ENCODE data around the gene ARL8B. TPM values are rescaled to one million over a fixed set of nuclear protein-coding genes. Genes with fewer than 3 reads are reported as not detected.

Gene ARL8B
- total and polyA plus RNA-seq, 2 donors (not counting 1 experiment from before 2014, with no cell fraction given) = 14.5 to 67.3 TPM

DNA sequence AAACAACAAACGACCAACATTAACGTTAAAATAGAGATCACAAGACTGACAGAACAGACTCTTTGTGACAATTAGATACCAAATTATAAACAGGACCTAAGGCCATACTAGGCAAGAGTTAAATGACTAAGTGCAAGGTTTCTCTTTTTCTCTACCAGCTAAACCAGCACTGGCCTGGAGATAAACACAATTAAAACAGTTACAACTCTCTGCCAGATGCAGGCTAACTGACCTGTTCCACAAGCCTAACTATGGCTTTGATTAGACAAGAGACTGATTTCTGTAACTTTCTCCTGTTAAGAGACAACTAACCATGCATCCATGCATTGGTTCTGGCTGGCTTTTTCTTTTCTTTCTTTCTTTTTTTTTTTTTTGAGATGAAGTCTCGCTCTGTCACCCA lies 1.6 kb upstream of the ARL8B start:
- H4K20me1 ChIP-seq (ENCODE audit: control insufficient read depth, insufficient read depth, low read length, poor library complexity, severe bottlenecking) = peaks cover 28% of the 10 kb centered on the region
- no peak for TF ChIP-seq EZH2 (IDR thresholded peaks at IDR 0.05; ENCODE audit: borderline replicate concordance, insufficient read depth, low read depth, low read length, poor library complexity, severe bottlenecking)
- TF ChIP-seq, protein P1, sequence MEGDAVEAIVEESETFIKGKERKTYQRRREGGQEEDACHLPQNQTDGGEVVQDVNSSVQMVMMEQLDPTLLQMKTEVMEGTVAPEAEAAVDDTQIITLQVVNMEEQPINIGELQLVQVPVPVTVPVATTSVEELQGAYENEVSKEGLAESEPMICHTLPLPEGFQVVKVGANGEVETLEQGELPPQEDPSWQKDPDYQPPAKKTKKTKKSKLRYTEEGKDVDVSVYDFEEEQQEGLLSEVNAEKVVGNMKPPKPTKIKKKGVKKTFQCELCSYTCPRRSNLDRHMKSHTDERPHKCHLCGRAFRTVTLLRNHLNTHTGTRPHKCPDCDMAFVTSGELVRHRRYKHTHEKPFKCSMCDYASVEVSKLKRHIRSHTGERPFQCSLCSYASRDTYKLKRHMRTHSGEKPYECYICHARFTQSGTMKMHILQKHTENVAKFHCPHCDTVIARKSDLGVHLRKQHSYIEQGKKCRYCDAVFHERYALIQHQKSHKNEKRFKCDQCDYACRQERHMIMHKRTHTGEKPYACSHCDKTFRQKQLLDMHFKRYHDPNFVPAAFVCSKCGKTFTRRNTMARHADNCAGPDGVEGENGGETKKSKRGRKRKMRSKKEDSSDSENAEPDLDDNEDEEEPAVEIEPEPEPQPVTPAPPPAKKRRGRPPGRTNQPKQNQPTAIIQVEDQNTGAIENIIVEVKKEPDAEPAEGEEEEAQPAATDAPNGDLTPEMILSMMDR (IDR thresholded peaks at IDR 0.05) = no peak
- CTCF ChIA-PET = interaction anchor here (1.0 kb wide), 1 partner anchor 409 kb away, joined by 5 read pairs; no protein-coding TSS in a partner anchor
- no peak overlapping the region for H3K4me3 ChIP-seq (ENCODE audit: control extremely low read depth in 1 of 5, extremely low read depth in 1 of 5, insufficient read depth in 1 of 5, low read depth in 2 of 5, low read length in 4 of 5)
- peaks cover 24% of the 10 kb centered on the region for H3K4me1 Mint-ChIP-seq
- no peaks in the 10 kb centered on the region for H3K9me3 ChIP-seq (ENCODE audit: control extremely low read depth in 1 of 3, control insufficient read depth in 2 of 3, insufficient read depth in 1 of 3, low read length in 2 of 3)
- H3K27ac Mint-ChIP-seq = no peak overlapping the region
- H3K9ac ChIP-seq (ENCODE audit: low read length) = no peak overlapping the region
- no peaks in the 10 kb centered on the region for H3K9me3 Mint-ChIP-seq (ENCODE audit: insufficient read depth)
- no peak overlapping the region for H2AFZ ChIP-seq (ENCODE audit: insufficient read depth, low read depth, low read length, poor library complexity, severe bottlenecking)
- WGBS (ENCODE audit: insufficient coverage) = 83% methylated on average over 1 of the region's 3 CpGs
- no peaks in the 10 kb centered on the region for H3K36me3 ChIP-seq (replicated peaks in 1 of 2; ENCODE audit: control extremely low read depth in 1 of 2, control insufficient read depth in 1 of 2, extremely low read depth in 1 of 2, insufficient read depth in 2 of 2, low read length in 1 of 2)
- peaks cover 25 to 29% of the 10 kb centered on the region in 2 donors for H3K4me1 ChIP-seq (ENCODE audit: control insufficient read depth in 2 of 2, insufficient read depth in 2 of 2, low read length in 2 of 2)
- intact Hi-C loops (cut with micrococcal nuclease) = loop anchor here (10.0 kb wide), 2 partner anchors 136 to 1134 kb away; no protein-coding TSS in a partner anchor
- POLR2A ChIA-PET = no interaction called here
- no peaks in the 10 kb centered on the region for H3K27me3 Mint-ChIP-seq
- H3K27ac ChIP-seq (ENCODE audit: low read length in 2 of 2) = no peak overlapping the region
- DNase-seq (no peak), ATAC-seq (ENCODE audit: low read depth) (no peak)
- H3K79me2 ChIP-seq (ENCODE audit: control insufficient read depth, insufficient read depth, low read length) = peaks cover 49% of the 10 kb centered on the region
- no peak overlapping the region for H3K4me2 ChIP-seq (replicated peaks; ENCODE audit: low read depth, low read length, poor library complexity, severe bottlenecking)
- H3K27me3 ChIP-seq (replicated peaks in 1 of 4; ENCODE audit: control extremely low read depth in 1 of 4, control insufficient read depth in 3 of 4, insufficient read depth in 4 of 4, low read length in 3 of 4) = no peaks in the 10 kb centered on the region
- no peak overlapping the region for H3K4me3 Mint-ChIP-seq
